ENCODE results near the gene RALGAPB.
A peak's percentile ranks its signal among the peaks of the same experiment; 100 is the strongest.
"Not testable (repeated sequence)": the region's sequence is repeated elsewhere in the genome, so short reads cannot be mapped to it uniquely, and the experiment has no call there.

RALGAPB gene

GRCh38 chr20:38585404-38586180, 112.9 kb downstream of the RALGAPB start:
- no peaks in the 10 kb centered on the region for H3K36me3 Mint-ChIP-seq (ENCODE audit: low read depth)
- H3K9me3 Mint-ChIP-seq = no peaks in the 10 kb centered on the region
- H3K4me1 Mint-ChIP-seq (ENCODE audit: low read depth) = no peaks in the 10 kb centered on the region
- no peak overlapping the region for H3K27ac Mint-ChIP-seq
- no peak overlapping the region for H3K4me3 Mint-ChIP-seq
- no peaks in the 10 kb centered on the region for H3K27me3 Mint-ChIP-seq (ENCODE audit: low read depth)

- Mint-ChIP-seq H3K36me3 (ENCODE audit: low read depth) (no peaks in the 10 kb centered on the region), H3K27me3 (ENCODE audit: low read depth) (no peaks in the 10 kb centered on the region), H3K4me3 (no peak overlapping the region), H3K27ac (no peak overlapping the region), H3K4me1 (ENCODE audit: low read depth) (no peaks in the 10 kb centered on the region), H3K9me3 (no peaks in the 10 kb centered on the region)
Observed at GRCh38 chr20:38586181-38586525, 113.5 kb downstream of the RALGAPB start.

- no peak overlapping the region for H3K27ac Mint-ChIP-seq
- H3K36me3 Mint-ChIP-seq (ENCODE audit: low read depth) = no peaks in the 10 kb centered on the region
- H3K4me3 Mint-ChIP-seq = no peak overlapping the region
- no peaks in the 10 kb centered on the region for H3K9me3 Mint-ChIP-seq
- H3K4me1 Mint-ChIP-seq (ENCODE audit: low read depth) = no peaks in the 10 kb centered on the region
- H3K27me3 Mint-ChIP-seq (ENCODE audit: low read depth) = no peaks in the 10 kb centered on the region
Observed at GRCh38 chr20:38588303-38588702, 115.7 kb downstream of the RALGAPB start.

GRCh38 chr20:38589351-38589750, 116.7 kb downstream of the RALGAPB start:
- Mint-ChIP-seq H3K9me3 (no peaks in the 10 kb centered on the region), H3K36me3 (ENCODE audit: low read depth) (no peaks in the 10 kb centered on the region), H3K27ac (no peak overlapping the region), H3K4me3 (no peak overlapping the region), H3K4me1 (ENCODE audit: low read depth) (no peaks in the 10 kb centered on the region), H3K27me3 (ENCODE audit: low read depth) (no peaks in the 10 kb centered on the region)

GRCh38 chr20:38589967-38590675, 117.5 kb downstream of the RALGAPB start:
- no peaks in the 10 kb centered on the region for H3K9me3 Mint-ChIP-seq
- no peaks in the 10 kb centered on the region for H3K36me3 Mint-ChIP-seq (ENCODE audit: low read depth)
- H3K4me3 Mint-ChIP-seq = no peak overlapping the region
- H3K27me3 Mint-ChIP-seq (ENCODE audit: low read depth) = no peaks in the 10 kb centered on the region
- H3K27ac Mint-ChIP-seq = no peak overlapping the region
- no peaks in the 10 kb centered on the region for H3K4me1 Mint-ChIP-seq (ENCODE audit: low read depth)

- Mint-ChIP-seq H3K9me3 (no peaks in the 10 kb centered on the region), H3K4me1 (ENCODE audit: low read depth) (no peaks in the 10 kb centered on the region), H3K27me3 (ENCODE audit: low read depth) (no peaks in the 10 kb centered on the region), H3K36me3 (ENCODE audit: low read depth) (no peaks in the 10 kb centered on the region), H3K27ac (no peak overlapping the region), H3K4me3 (no peak overlapping the region)
Observed at GRCh38 chr20:38590676-38591473, 118.2 kb downstream of the RALGAPB start.

- Mint-ChIP-seq H3K9me3 (no peaks in the 10 kb centered on the region), H3K27me3 (ENCODE audit: low read depth) (no peaks in the 10 kb centered on the region), H3K4me1 (ENCODE audit: low read depth) (no peaks in the 10 kb centered on the region), H3K36me3 (ENCODE audit: low read depth) (no peaks in the 10 kb centered on the region), H3K27ac (no peak overlapping the region), H3K4me3 (no peak overlapping the region)
Observed at GRCh38 chr20:38591474-38592410, 119.1 kb downstream of the RALGAPB start.

- H3K4me3 Mint-ChIP-seq; H3K27ac Mint-ChIP-seq; H3K4me1 Mint-ChIP-seq (ENCODE audit: low read depth); H3K27me3 Mint-ChIP-seq (ENCODE audit: low read depth); H3K36me3 Mint-ChIP-seq (ENCODE audit: low read depth); H3K9me3 Mint-ChIP-seq: not testable (repeated sequence)
Observed at GRCh38 chr20:38592411-38592790, 119.8 kb downstream of the RALGAPB start.

- not testable (repeated sequence) for H3K27ac Mint-ChIP-seq; H3K9me3 Mint-ChIP-seq; H3K36me3 Mint-ChIP-seq (ENCODE audit: low read depth); H3K27me3 Mint-ChIP-seq (ENCODE audit: low read depth); H3K4me3 Mint-ChIP-seq; H3K4me1 Mint-ChIP-seq (ENCODE audit: low read depth)
Observed at GRCh38 chr20:38594281-38594680, 121.6 kb downstream of the RALGAPB start.

GRCh38 chr20:38595886-38596285, 123.2 kb downstream of the RALGAPB start:
- peaks cover 14% of the 10 kb centered on the region for H3K27me3 Mint-ChIP-seq (ENCODE audit: low read depth)
- not testable (repeated sequence) for H3K9me3 Mint-ChIP-seq; H3K4me3 Mint-ChIP-seq; H3K36me3 Mint-ChIP-seq (ENCODE audit: low read depth); H3K4me1 Mint-ChIP-seq (ENCODE audit: low read depth); H3K27ac Mint-ChIP-seq

- Mint-ChIP-seq H3K4me1 (ENCODE audit: low read depth) (peaks cover 5% of the 10 kb centered on the region), H3K4me3 (no peak overlapping the region), H3K27me3 (ENCODE audit: low read depth) (peaks cover 42% of the 10 kb centered on the region), H3K27ac (no peak overlapping the region), H3K36me3 (ENCODE audit: low read depth) (no peaks in the 10 kb centered on the region), H3K9me3 (no peaks in the 10 kb centered on the region)
Observed at GRCh38 chr20:38599410-38599882, 126.8 kb downstream of the RALGAPB start.

GRCh38 chr20:38600057-38600456, 127.4 kb downstream of the RALGAPB start:
- no peak overlapping the region for H3K4me3 Mint-ChIP-seq
- H3K9me3 Mint-ChIP-seq = no peaks in the 10 kb centered on the region
- H3K4me1 Mint-ChIP-seq (ENCODE audit: low read depth) = peaks cover 5% of the 10 kb centered on the region
- H3K27ac Mint-ChIP-seq = no peak overlapping the region
- H3K36me3 Mint-ChIP-seq (ENCODE audit: low read depth) = no peaks in the 10 kb centered on the region
- H3K27me3 Mint-ChIP-seq (ENCODE audit: low read depth) = peaks cover 46% of the 10 kb centered on the region

- H3K4me1 Mint-ChIP-seq (ENCODE audit: low read depth) = peaks cover 5% of the 10 kb centered on the region
- peaks cover 56% of the 10 kb centered on the region for H3K27me3 Mint-ChIP-seq (ENCODE audit: low read depth)
- H3K4me3 Mint-ChIP-seq = peak within 1 kb of the TSS; percentile 31
- H3K36me3 Mint-ChIP-seq (ENCODE audit: low read depth) = no peaks in the 10 kb centered on the region
- no peaks in the 10 kb centered on the region for H3K9me3 Mint-ChIP-seq
- H3K27ac Mint-ChIP-seq = no peak within 1 kb of the TSS
Observed at GRCh38 chr20:38601216-38602184, 128.9 kb downstream of the RALGAPB start, which contains the start of gene ARHGAP40. Gene ARHGAP40, plus strand, starts transcription at chr20:38601809.
